OCI-LY1 (cell line): ENCODE results near the gene LDLRAD3.

Experiments used
- H2AFZ ChIP-seq: fragments of 200-600 bp; sonication (generic), shearing (Covaris generic); 2 replicates; pipeline ENCODE4 v1.6.0; 2014; ENCODE audit warnings: antibody characterized with exemption, mild to moderate bottlenecking, low read length
- H3F3A ChIP-seq: fragments of 200-600 bp; sonication (generic), shearing (Covaris generic); 2 replicates; pipeline ENCODE4 v1.6.0; 2014; ENCODE audit warnings: mild to moderate bottlenecking, antibody characterized with exemption, low read length, moderate library complexity; ENCODE audit not compliant: insufficient read depth
- H3K27ac ChIP-seq: fragments of 200-600 bp; sonication (generic); 2 replicates; pipeline ENCODE4 v1.5.1; 2014; ENCODE audit warnings: low read length, mixed run types, mild to moderate bottlenecking, low read depth; ENCODE audit not compliant: poor library complexity, severe bottlenecking
- H3K27me3 ChIP-seq: fragments of 200-600 bp; sonication (generic); 2 replicates; pipeline ENCODE4 v1.6.0; 2014; ENCODE audit warnings: antibody characterized with exemption, mild to moderate bottlenecking, low read length, moderate library complexity; ENCODE audit not compliant: insufficient read depth
- H3K36me3 ChIP-seq: fragments of 200-600 bp; sonication (generic); 2 replicates; pipeline ENCODE4 v1.6.1; 2014; ENCODE audit warnings: mild to moderate bottlenecking, antibody characterized with exemption, low read length, moderate library complexity, mixed read lengths; ENCODE audit not compliant: insufficient read depth
- H3K4me1 ChIP-seq: fragments of 200-600 bp; sonication (generic); 2 replicates; pipeline ENCODE4 v1.5.1; 2014; ENCODE audit warnings: mild to moderate bottlenecking, low read length, moderate library complexity; ENCODE audit not compliant: insufficient read depth, severe bottlenecking
- H3K4me2 ChIP-seq: fragments of 200-600 bp; sonication (generic), shearing (Covaris generic); 2 replicates; pipeline ENCODE4 v1.6.1; 2014; ENCODE audit warnings: low read length
- H3K4me3 ChIP-seq: fragments of 200-600 bp; sonication (generic); 2 replicates; pipeline ENCODE4 v1.5.1; 2014; ENCODE audit warnings: low read length, low read depth, mild to moderate bottlenecking, mixed read lengths; ENCODE audit not compliant: poor library complexity, severe bottlenecking
- H3K79me2 ChIP-seq: fragments of 200-600 bp; shearing (Covaris generic); 2 replicates; pipeline ENCODE4 v1.6.1; 2016; ENCODE audit warnings: mixed run types, low read length, mixed read lengths; ENCODE audit not compliant: insufficient read depth
- H3K9ac ChIP-seq: fragments of 200-600 bp; sonication (generic), shearing (Covaris generic); 2 replicates; pipeline ENCODE4 v1.6.1; 2014; ENCODE audit warnings: mild to moderate bottlenecking, low read length, mixed read lengths
- H3K9me2 ChIP-seq: fragments of 200-600 bp; sonication (generic), shearing (Covaris generic); 2 replicates; pipeline ENCODE4 v1.6.1; 2014; ENCODE audit warnings: low read depth, mild to moderate bottlenecking, low read length, mixed read lengths
- H3K9me3 ChIP-seq: fragments of 200-600 bp; shearing (Covaris generic); 2 replicates; pipeline ENCODE4 v1.6.1; 2014; ENCODE audit warnings: low read length, mixed read lengths
- H4K20me1 ChIP-seq: fragments of 200-600 bp; sonication (generic), shearing (Covaris generic); 2 replicates; pipeline ENCODE4 v1.6.0; 2016; ENCODE audit warnings: mild to moderate bottlenecking, low read length; ENCODE audit not compliant: insufficient read depth
- EZH2 ChIP-seq: fragments of 200-600 bp; sonication (generic), shearing (Covaris generic); IDR thresholded peaks from 2 replicates; pipeline ENCODE4 v1.8.0; 2017; ENCODE audit warnings: borderline replicate concordance, mixed run types, mild to moderate bottlenecking, antibody characterized with exemption, low read length, moderate library complexity, mixed read lengths
- TF ChIP-seq, protein P1 (sequence below): fragments of 200-600 bp; sonication (generic), shearing (Covaris generic); IDR thresholded peaks from 2 replicates; pipeline ENCODE4 v1.5.1; 2017; ENCODE audit warnings: mild to moderate bottlenecking, antibody characterized with exemption, low read length, moderate library complexity, mixed read lengths

The LDLRAD3 gene

GRCh38 chr11:36089920-36090319 is 146.1 kb downstream of the LDLRAD3 start:
- Histone ChIP-seq H2AFZ (no peak overlapping the region), H3K4me3 (no peak overlapping the region), H3K4me2 (no peak overlapping the region), H3K79me2 (no peaks in the 10 kb centered on the region), H3K36me3 (no peaks in the 10 kb centered on the region), H3F3A (no peaks in the 10 kb centered on the region), H3K27ac (no peak overlapping the region), H4K20me1 (no peaks in the 10 kb centered on the region), H3K9me3 (no peaks in the 10 kb centered on the region), H3K9me2 (no peaks in the 10 kb centered on the region), H3K9ac (no peak overlapping the region), H3K27me3 (no peaks in the 10 kb centered on the region), H3K4me1 (no peaks in the 10 kb centered on the region)
- TF ChIP-seq, protein P1, sequence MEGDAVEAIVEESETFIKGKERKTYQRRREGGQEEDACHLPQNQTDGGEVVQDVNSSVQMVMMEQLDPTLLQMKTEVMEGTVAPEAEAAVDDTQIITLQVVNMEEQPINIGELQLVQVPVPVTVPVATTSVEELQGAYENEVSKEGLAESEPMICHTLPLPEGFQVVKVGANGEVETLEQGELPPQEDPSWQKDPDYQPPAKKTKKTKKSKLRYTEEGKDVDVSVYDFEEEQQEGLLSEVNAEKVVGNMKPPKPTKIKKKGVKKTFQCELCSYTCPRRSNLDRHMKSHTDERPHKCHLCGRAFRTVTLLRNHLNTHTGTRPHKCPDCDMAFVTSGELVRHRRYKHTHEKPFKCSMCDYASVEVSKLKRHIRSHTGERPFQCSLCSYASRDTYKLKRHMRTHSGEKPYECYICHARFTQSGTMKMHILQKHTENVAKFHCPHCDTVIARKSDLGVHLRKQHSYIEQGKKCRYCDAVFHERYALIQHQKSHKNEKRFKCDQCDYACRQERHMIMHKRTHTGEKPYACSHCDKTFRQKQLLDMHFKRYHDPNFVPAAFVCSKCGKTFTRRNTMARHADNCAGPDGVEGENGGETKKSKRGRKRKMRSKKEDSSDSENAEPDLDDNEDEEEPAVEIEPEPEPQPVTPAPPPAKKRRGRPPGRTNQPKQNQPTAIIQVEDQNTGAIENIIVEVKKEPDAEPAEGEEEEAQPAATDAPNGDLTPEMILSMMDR: no peak
- TF ChIP-seq EZH2: no peak

GRCh38 chr11:36090356-36091109 is 146.7 kb downstream of the LDLRAD3 start:
- TF ChIP-seq EZH2: no peak
- TF ChIP-seq, protein P1: no peak
- H3F3A ChIP-seq: no peaks in the 10 kb centered on the region
- no peak overlapping the region for H2AFZ ChIP-seq
- H3K27ac ChIP-seq: no peak overlapping the region
- no peaks in the 10 kb centered on the region for H3K9me3 ChIP-seq
- H3K36me3 ChIP-seq: no peaks in the 10 kb centered on the region
- H3K9me2 ChIP-seq: no peaks in the 10 kb centered on the region
- no peaks in the 10 kb centered on the region for H4K20me1 ChIP-seq
- no peak overlapping the region for H3K4me3 ChIP-seq
- no peaks in the 10 kb centered on the region for H3K27me3 ChIP-seq
- no peak overlapping the region for H3K4me2 ChIP-seq
- no peak overlapping the region for H3K9ac ChIP-seq
- H3K79me2 ChIP-seq: no peaks in the 10 kb centered on the region
- H3K4me1 ChIP-seq: no peaks in the 10 kb centered on the region

DNA sequence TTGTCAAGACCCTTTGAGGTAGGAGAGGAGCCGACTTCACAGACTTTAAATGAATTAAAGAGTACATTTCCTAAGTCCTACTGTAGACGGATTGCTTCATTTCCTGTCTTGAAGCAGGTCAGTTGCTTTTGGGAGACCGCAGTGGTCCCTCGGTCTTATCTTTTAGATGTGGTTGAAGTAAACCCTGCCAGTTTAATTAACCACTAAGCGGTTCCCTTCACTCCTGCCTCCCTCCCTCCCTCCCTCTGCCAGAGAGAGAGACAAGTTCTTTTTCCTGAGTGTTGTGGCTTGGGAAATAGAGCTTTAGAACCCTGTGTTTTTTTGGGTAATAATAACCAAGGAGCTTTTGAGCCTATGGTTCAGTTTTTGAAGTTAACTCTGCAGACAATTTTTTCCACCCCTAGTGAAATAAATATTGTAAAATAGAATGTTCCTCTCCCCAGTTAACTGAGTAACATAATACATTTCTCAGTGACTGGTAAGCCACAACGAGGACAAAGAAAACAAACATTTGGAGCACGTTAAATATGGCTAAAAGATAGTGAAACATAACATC is 147.5 kb downstream of the LDLRAD3 start:
- H4K20me1 ChIP-seq: no peaks in the 10 kb centered on the region
- no peak overlapping the region for H2AFZ ChIP-seq
- H3K9me3 ChIP-seq: no peaks in the 10 kb centered on the region
- no peaks in the 10 kb centered on the region for H3K27me3 ChIP-seq
- no peak overlapping the region for H3K4me2 ChIP-seq
- no peak for TF ChIP-seq EZH2
- TF ChIP-seq, protein P1: no peak
- no peaks in the 10 kb centered on the region for H3K36me3 ChIP-seq
- H3F3A ChIP-seq: no peaks in the 10 kb centered on the region
- H3K9ac ChIP-seq: no peak overlapping the region
- no peaks in the 10 kb centered on the region for H3K79me2 ChIP-seq
- H3K27ac ChIP-seq: no peak overlapping the region
- H3K9me2 ChIP-seq: no peaks in the 10 kb centered on the region
- H3K4me3 ChIP-seq: no peak overlapping the region
- no peaks in the 10 kb centered on the region for H3K4me1 ChIP-seq
